GM23248 (cell line): ENCODE results near the gene ASIC2. TPM values are rescaled to one million over a fixed set of nuclear protein-coding genes. Genes with fewer than 3 reads are reported as not detected.

ENCODE experiments used
- DNase-seq: peaks from one replicate; pipeline ENCODE4 v3.0.0-alpha.2; 2015
- H2AFZ ChIP-seq: fragments of 200-600 bp; sonication (generic); 2 replicates; pipeline ENCODE4 v1.6.1; 2016; ENCODE audit warnings: antibody characterized with exemption
- H3F3A ChIP-seq: fragments of 200-600 bp; sonication (generic); 2 replicates; pipeline ENCODE4 v1.6.1; 2016; ENCODE audit warnings: mild to moderate bottlenecking, antibody characterized with exemption, mixed run types; ENCODE audit not compliant: insufficient read depth
- H3K27ac ChIP-seq: fragments of 200-600 bp; sonication (generic); 2 replicates; pipeline ENCODE4 v1.5.1; 2016; ENCODE audit warnings: mild to moderate bottlenecking
- H3K27me3 ChIP-seq: fragments of 200-600 bp; sonication (generic); replicated peaks from 2 replicates; pipeline ENCODE4 v1.6.1; 2016; ENCODE audit warnings: mild to moderate bottlenecking; ENCODE audit not compliant: insufficient read depth
- H3K36me3 ChIP-seq: fragments of 200-600 bp; sonication (generic); 2 replicates; pipeline ENCODE4 v1.6.1; 2016; ENCODE audit warnings: low read depth, mild to moderate bottlenecking
- H3K4me1 ChIP-seq: fragments of 200-600 bp; sonication (generic); 2 replicates; pipeline ENCODE4 v1.6.1; 2016; ENCODE audit warnings: mild to moderate bottlenecking; ENCODE audit not compliant: insufficient read depth
- H3K4me2 ChIP-seq: fragments of 200-600 bp; sonication (generic); one replicate; pipeline ENCODE4 v1.6.1; 2016; ENCODE audit warnings: mild to moderate bottlenecking; ENCODE audit not compliant: unreplicated experiment
- H3K4me3 ChIP-seq: fragments of 200-600 bp; sonication (generic); 2 replicates; pipeline ENCODE4 v1.5.1; 2016; ENCODE audit warnings: mild to moderate bottlenecking
- H3K79me2 ChIP-seq: fragments of 200-600 bp; sonication (generic); 2 replicates; pipeline ENCODE4 v1.6.1; 2016; ENCODE audit warnings: mild to moderate bottlenecking; ENCODE audit not compliant: insufficient read depth
- H3K9ac ChIP-seq: fragments of 200-600 bp; sonication (generic); 2 replicates; pipeline ENCODE4 v1.6.1; 2016; ENCODE audit warnings: mild to moderate bottlenecking
- H3K9me2 ChIP-seq: fragments of 200-600 bp; sonication (generic); 2 replicates; pipeline ENCODE4 v1.6.1; 2016; ENCODE audit warnings: mixed run types, mild to moderate bottlenecking, moderate library complexity; ENCODE audit not compliant: insufficient read depth
- H3K9me3 ChIP-seq: fragments of 200-600 bp; sonication (generic); one replicate; pipeline ENCODE4 v1.6.1; 2017; ENCODE audit warnings: low read depth
- H4K20me1 ChIP-seq: fragments of 200-600 bp; sonication (generic); 2 replicates; pipeline ENCODE4 v1.6.0; 2016; ENCODE audit not compliant: insufficient read depth
- EZH2 ChIP-seq: fragments of 200-600 bp; sonication (generic); IDR thresholded peaks from 2 replicates; pipeline ENCODE4 v1.6.1; 2018; ENCODE audit warnings: antibody characterized with exemption, mild to moderate bottlenecking; ENCODE audit not compliant: insufficient read depth, poor library complexity, severe bottlenecking
- EZH2phosphoT487 ChIP-seq: fragments of 200-600 bp; sonication (generic); IDR thresholded peaks from 2 replicates; pipeline ENCODE4 v1.6.1; 2018; ENCODE audit warnings: antibody characterized with exemption, moderate library complexity, mild to moderate bottlenecking, low read depth; ENCODE audit not compliant: insufficient read depth
- WGBS, 2 experiments: methylation state at CpG; one replicate each; pipeline ENCODE4 v1.1.6; 2015 to 2017; ENCODE audit warnings: low lambda C conversion rate in 2 of 2, low coverage in 1 of 2; ENCODE audit errors: missing lambda C conversion rate in 2 of 2; 5-methylcytosine and 5-hydroxymethylcytosine counted together
- in situ Hi-C: fragments of 300-500 bp; cut with MboI; formaldehyde crosslinking; loops from 2 replicates; pipeline ENCODE4 v1.15.0; 2020
- polyA plus RNA-seq: library from polyadenylated mRNA; unstranded; fragments of >200 nt; fragmentation: Nextera tagmentation; extraction: Ambion mirVana; gene quantifications from 2 replicates; pipeline ENCODE4 v1.2.1, GENCODE V29; 2016
- total RNA-seq: library from RNA; depleted of rRNA; stranded (reverse); fragments of >200 nt; shearing (Covaris generic); gene quantifications from 2 replicates; pipeline ENCODE4 v1.2.3, GENCODE V29; 2014

ASIC2 gene
- total and polyA plus RNA-seq, 2 experiments from 2014 or later = under 0.01 TPM; not detected in 1

GRCh38 chr17:33050611-33051140 is 242.4 kb downstream of the ASIC2 start:
- 13 to 23% methylated on average over 1 of the region's 1 CpG for WGBS, 2 experiments
- TF ChIP-seq EZH2 (no peak), EZH2phosphoT487 (no peak)
- Histone ChIP-seq H3K27me3 (peaks cover 6% of the 10 kb centered on the region; the same call in 1 of the 2 replicates), H3K9me3 (no peaks in the 10 kb centered on the region), H3K9me2 (no peaks in the 10 kb centered on the region), H3K79me2 (no peaks in the 10 kb centered on the region), H3K9ac (no peak overlapping the region), H3K4me1 (no peaks in the 10 kb centered on the region), H3F3A (no peaks in the 10 kb centered on the region), H3K4me3 (no peak overlapping the region), H3K36me3 (no peaks in the 10 kb centered on the region), H4K20me1 (no peaks in the 10 kb centered on the region), H3K4me2 (no peak overlapping the region), H3K27ac (no peak overlapping the region), H2AFZ (no peak overlapping the region)
- in situ Hi-C loops = no loop called here
- DNase-seq = no peak

- 41 to 42% methylated on average over 11 of the region's 11 CpGs for WGBS, 2 experiments
- no peaks in the 10 kb centered on the region for H3K4me1 ChIP-seq
- no peaks in the 10 kb centered on the region for H3K9me3 ChIP-seq
- no peaks in the 10 kb centered on the region for H3K36me3 ChIP-seq
- peak; percentile 62 for DNase-seq
- H3K27ac ChIP-seq = no peak overlapping the region
- no peak for TF ChIP-seq EZH2phosphoT487
- TF ChIP-seq EZH2 = no peak
- no peaks in the 10 kb centered on the region for H4K20me1 ChIP-seq
- H3K4me2 ChIP-seq = no peak overlapping the region
- peaks cover 6% of the 10 kb centered on the region; the same call in 1 of the 2 replicates for H3K27me3 ChIP-seq
- no peaks in the 10 kb centered on the region for H3K9me2 ChIP-seq
- no peak overlapping the region for H3K9ac ChIP-seq
- no peak overlapping the region for H2AFZ ChIP-seq
- no peak overlapping the region for H3K4me3 ChIP-seq
- H3F3A ChIP-seq = no peaks in the 10 kb centered on the region
- in situ Hi-C loops = loop anchor here (25.0 kb wide), 1 partner anchor 612 kb away; no protein-coding TSS in a partner anchor
- no peaks in the 10 kb centered on the region for H3K79me2 ChIP-seq
Observed at GRCh38 chr17:33049781-33050414, 243.2 kb downstream of the ASIC2 start.

- WGBS, 2 experiments = 47 to 53% methylated on average over 10 of the region's 10 CpGs
Observed at GRCh38 chr17:33046361-33047255, 246.5 kb downstream of the ASIC2 start.

GRCh38 chr17:33045216-33045615 is 247.9 kb downstream of the ASIC2 start:
- Histone ChIP-seq H3K27ac (no peak overlapping the region), H3F3A (no peaks in the 10 kb centered on the region)

More at GRCh38 chr17:33046361-33047255, 246.5 kb downstream of the ASIC2 start:
- Histone ChIP-seq H3K4me3 (no peak overlapping the region), H3K36me3 (no peaks in the 10 kb centered on the region), H3K9me2 (no peaks in the 10 kb centered on the region), H4K20me1 (no peaks in the 10 kb centered on the region), H3F3A (no peaks in the 10 kb centered on the region), H3K9me3 (no peaks in the 10 kb centered on the region), H3K9ac (no peak overlapping the region), H3K27me3 (no peaks in the 10 kb centered on the region), H3K4me2 (no peak overlapping the region), H2AFZ (no peak overlapping the region), H3K4me1 (no peaks in the 10 kb centered on the region), H3K79me2 (no peaks in the 10 kb centered on the region), H3K27ac (no peak overlapping the region)
- no peak for DNase-seq
- TF ChIP-seq EZH2 = no peak
- TF ChIP-seq EZH2phosphoT487 = no peak
- in situ Hi-C loops = loop anchor here (25.0 kb wide), 1 partner anchor 616 kb away; no protein-coding TSS in a partner anchor

More at GRCh38 chr17:33045216-33045615, 247.9 kb downstream of the ASIC2 start:
- H3K4me2 ChIP-seq = no peak overlapping the region
- in situ Hi-C loops = loop anchor here (25.0 kb wide), 1 partner anchor 617 kb away; no protein-coding TSS in a partner anchor
- H3K4me3 ChIP-seq = no peak overlapping the region
- DNase-seq = no peak
- no peaks in the 10 kb centered on the region for H3K27me3 ChIP-seq
- no peaks in the 10 kb centered on the region for H3K79me2 ChIP-seq
- H4K20me1 ChIP-seq = no peaks in the 10 kb centered on the region
- H3K36me3 ChIP-seq = no peaks in the 10 kb centered on the region
- no peaks in the 10 kb centered on the region for H3K9me3 ChIP-seq
- H3K9me2 ChIP-seq = no peaks in the 10 kb centered on the region
- no peak overlapping the region for H3K9ac ChIP-seq
- 70 to 73% methylated on average over 11 of the region's 11 CpGs for WGBS, 2 experiments
- no peak overlapping the region for H2AFZ ChIP-seq
- no peaks in the 10 kb centered on the region for H3K4me1 ChIP-seq
- no peak for TF ChIP-seq EZH2
- TF ChIP-seq EZH2phosphoT487 = no peak
